OCI-LY7 (cell line): ENCODE data around the gene TRMT61B.

Source experiments
- EZH2phosphoT487 ChIP-seq: fragments of 200-600 bp; sonication (generic); IDR thresholded peaks from 2 replicates; pipeline ENCODE4 v1.6.1; 2018; ENCODE audit warnings: low read depth, borderline replicate concordance, mild to moderate bottlenecking, mixed run types, antibody characterized with exemption, low read length, moderate library complexity, mixed read lengths
- TF ChIP-seq, protein P1 (sequence below): fragments of 200-600 bp; sonication (generic); conservative IDR thresholded peaks from 2 replicates; pipeline ENCODE4 v1.5.1; 2014; ENCODE audit warnings: mild to moderate bottlenecking, antibody characterized with exemption, low read length, moderate library complexity, mixed read lengths

DNA sequence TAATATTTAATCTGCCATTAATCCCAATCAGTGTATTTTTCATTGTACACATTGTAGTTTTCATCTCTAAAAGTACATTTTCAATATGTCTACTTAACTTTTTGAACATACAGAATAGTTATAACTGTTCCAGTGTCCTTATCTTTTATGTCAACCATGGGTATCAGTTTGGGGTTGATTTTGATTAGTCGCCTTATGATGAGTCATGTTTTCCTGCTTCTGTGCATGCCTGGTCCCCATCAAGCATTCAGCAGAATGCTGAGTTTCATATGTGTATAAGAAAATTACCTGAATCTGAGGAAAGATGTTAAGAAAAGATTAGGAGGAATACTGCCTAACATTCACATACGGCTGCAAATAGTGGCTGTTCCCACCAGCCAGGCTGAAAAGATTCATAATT is 41.7 kb downstream of the TRMT61B start:
- TF ChIP-seq, protein P1, sequence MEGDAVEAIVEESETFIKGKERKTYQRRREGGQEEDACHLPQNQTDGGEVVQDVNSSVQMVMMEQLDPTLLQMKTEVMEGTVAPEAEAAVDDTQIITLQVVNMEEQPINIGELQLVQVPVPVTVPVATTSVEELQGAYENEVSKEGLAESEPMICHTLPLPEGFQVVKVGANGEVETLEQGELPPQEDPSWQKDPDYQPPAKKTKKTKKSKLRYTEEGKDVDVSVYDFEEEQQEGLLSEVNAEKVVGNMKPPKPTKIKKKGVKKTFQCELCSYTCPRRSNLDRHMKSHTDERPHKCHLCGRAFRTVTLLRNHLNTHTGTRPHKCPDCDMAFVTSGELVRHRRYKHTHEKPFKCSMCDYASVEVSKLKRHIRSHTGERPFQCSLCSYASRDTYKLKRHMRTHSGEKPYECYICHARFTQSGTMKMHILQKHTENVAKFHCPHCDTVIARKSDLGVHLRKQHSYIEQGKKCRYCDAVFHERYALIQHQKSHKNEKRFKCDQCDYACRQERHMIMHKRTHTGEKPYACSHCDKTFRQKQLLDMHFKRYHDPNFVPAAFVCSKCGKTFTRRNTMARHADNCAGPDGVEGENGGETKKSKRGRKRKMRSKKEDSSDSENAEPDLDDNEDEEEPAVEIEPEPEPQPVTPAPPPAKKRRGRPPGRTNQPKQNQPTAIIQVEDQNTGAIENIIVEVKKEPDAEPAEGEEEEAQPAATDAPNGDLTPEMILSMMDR = no peak
- TF ChIP-seq EZH2phosphoT487 = no peak
